GM18517 (cell line): ENCODE data around the gene NDUFV3.
"Not testable (repeated sequence)": the region's sequence is repeated elsewhere in the genome, so short reads cannot be mapped to it uniquely, and the experiment has no call there.

ENCODE experiments used
- ATAC-seq: cut with Tn5 transposase; IDR thresholded peaks from one replicate; pipeline ENCODE4 v1.9.1; 2021; ENCODE audit warnings: mild to moderate bottlenecking, moderate library complexity; ENCODE audit not compliant: unreplicated experiment

Gene NDUFV3

GRCh38 chr21:42892931-42893755 is at the start of gene NDUFV3:
NDUFV3 (plus strand) TSS chr21:42893309; CDS start chr21:42893334, 25 bp downstream.
- ATAC-seq, result peak; percentile 88

GRCh38 chr21:42844411-42845113 is 48.5 kb upstream of the NDUFV3 start:
- no peak for ATAC-seq

DNA sequence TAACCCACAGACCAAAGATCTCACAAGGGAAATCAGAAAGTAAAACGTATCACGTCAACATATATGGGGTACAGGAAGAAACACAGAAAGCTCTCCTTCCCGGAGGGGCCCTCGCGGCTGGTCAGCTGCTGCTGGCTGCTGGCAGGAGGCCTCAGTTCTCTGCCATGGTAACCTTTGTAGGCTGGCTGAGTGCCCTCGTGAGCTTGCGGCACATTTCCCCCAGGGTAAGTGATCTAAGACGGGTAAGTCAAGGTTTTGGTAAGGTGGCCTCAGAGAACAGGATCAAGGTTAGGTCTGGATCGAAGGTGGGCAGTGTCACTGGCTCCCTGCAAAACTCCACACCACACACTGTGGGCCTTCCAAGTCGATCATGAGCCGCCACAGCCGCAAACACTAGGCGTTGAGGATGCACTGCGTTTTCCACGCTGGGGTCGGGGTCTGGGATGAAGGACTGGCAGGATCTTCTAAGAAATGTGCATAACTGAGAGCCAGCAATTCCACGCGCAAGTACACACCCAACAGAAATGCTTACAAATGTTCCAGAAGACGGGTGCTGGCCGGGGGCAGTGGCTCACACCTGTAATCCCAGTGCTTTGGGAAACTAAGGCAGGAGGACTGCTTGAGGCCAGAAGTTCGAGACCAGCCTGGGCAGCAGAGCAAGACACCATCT is 47.7 kb upstream of the NDUFV3 start:
- ATAC-seq, result no peak

DNA sequence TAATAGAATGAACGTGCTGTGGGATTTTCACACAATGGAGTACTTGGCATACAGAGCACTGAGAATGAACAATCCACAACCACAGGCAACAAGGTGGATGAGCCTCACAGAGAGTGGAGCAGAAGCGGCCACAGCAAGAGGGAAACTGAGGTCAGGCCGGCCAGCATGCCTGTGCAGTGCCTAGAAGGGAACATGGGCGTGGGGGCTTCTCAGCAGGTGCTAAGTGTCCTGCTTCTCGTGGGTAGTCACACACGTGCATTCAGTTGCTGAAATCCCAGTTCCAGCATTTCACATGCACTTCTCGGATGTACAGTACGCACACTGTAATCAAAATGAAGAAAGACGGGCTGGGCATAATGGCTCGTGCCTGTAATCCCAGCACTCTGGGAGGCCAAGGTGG is 46.9 kb upstream of the NDUFV3 start:
- ATAC-seq, result no peak

DNA sequence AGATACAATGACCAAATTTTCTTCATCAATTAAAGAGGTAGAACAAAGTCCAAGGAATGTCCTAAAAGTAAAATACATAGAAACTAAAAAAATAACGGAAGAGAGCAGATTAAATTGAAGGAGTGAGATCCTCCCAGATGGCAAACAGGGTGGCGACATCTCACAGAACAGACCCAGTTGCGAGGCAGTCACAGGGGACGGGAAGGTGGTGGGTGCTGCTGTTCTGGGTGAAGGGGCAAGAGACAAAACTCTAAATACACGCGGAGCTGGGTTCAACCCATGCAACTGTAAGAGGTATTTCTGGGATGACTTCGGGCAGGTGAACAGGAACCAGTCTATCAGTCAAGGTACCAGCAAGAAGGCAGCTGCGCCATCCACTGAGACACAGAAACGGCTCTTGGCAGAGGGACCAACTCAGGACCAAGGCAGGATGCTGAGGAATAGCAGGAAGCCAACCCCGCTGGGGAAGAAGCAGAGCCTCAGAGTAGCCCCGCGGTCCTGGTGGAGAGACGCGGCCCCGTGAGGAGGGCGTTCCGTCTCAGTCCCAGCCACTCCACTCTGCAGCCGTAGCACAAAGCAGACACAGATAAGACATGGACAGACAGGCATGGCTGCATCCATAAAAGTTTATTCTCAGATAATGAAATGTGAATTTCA is 45.9 kb upstream of the NDUFV3 start:
- ATAC-seq, result no peak

- ATAC-seq, result no peak
These were observed 45.4 kb upstream of the NDUFV3 start for GRCh38 chr21:42847726-42848125.

DNA sequence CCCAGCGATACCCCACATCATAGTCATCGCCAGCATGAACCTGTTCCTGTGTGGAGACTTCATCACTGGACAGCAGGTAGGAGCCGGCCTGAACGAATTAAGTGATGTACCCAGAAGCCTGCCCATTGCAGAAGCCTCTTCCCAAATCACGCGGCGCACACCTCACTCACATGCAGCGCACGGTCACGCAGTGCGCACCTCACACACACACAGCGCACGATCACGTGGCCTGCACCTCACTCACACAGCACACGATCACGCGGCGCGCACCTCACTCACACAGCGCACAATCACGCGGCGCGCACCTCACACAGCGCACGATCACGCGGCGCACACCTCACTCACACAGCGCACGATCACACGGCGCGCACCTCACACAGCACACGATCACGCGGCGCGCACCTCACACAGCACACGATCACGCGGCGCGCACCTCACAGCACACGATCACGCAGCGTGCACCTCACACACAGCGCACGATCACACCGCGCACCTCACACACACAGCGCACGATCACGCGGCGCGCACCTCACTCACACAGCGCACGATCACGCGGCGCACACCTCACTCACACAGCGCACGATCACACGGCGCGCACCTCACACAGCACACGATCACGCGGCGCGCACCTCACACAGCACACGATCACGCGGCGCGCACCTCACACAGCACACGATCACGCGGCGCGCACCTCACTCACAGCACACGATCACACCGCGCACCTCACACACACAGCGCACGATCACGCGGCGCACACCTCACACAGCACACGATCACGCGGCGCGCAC is 44.8 kb upstream of the NDUFV3 start:
- ATAC-seq, result not testable (repeated sequence)

DNA sequence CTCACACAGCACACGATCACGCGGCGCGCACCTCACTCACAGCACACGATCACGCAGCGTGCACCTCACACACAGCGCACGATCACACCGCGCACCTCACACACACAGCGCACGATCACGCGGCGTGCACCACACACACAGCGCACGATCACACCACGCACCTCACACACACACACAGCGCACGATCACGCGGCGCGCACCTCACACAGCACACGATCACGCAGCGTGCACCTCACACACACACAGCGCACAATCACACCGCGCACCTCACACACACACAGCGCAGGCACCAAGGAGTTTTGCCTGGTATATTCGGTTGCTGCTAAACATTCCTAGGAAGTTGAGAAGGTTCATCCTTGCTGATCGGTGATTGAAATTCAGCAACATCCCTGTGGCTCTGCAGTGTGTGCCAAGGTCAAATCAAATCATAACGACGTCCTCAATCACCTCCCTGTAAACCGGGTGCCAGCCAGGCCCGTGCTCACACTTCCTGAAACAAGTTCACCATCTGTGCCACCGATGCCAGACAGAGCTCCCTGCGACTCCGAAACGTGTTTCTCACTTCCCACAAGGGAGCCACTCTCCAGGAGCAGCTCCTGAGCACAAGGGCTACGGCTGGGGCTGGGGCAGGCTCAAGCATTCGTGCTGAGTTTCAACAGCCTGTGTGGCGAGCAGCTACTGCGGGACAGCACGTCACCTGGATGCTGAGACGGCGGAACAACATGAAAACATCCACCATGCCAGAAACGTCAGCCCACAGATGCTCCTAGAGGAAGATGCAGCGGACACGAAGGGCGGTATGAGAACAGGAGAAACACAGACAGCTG is 44.0 kb upstream of the NDUFV3 start:
- no peak for ATAC-seq

GRCh38 chr21:42849759-42850412 is 43.2 kb upstream of the NDUFV3 start:
- no peak for ATAC-seq

DNA sequence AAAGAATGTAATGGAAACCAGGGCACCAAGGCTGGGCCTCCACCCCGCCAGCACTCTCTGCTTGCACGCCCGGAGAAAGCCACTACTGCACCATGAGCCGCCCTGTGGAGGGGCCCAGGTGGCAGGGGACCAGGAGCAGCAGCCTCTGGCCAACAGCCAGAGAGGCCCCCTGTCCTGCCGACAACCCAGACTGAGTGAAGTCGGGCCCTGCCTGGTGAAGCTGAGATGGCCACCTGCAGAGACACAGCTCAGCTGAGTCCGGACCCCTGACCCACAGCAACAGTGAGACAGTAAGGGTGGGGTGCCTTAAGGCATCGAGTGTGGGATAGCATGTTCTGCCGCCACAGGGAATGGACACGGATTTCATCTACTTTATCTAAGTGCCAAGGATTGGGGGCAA is 42.6 kb upstream of the NDUFV3 start:
- ATAC-seq, result no peak

- no peak for ATAC-seq
These were observed 42.2 kb upstream of the NDUFV3 start for GRCh38 chr21:42850866-42851391.

GRCh38 chr21:42851812-42852665 is 41.1 kb upstream of the NDUFV3 start:
- ATAC-seq, result no peak

- ATAC-seq, result no peak
These were observed 40.1 kb upstream of the NDUFV3 start for GRCh38 chr21:42852925-42853570.

- ATAC-seq, result no peak
These were observed 39.5 kb upstream of the NDUFV3 start for GRCh38 chr21:42853621-42854020.

- no peak for ATAC-seq
These were observed 38.7 kb upstream of the NDUFV3 start for GRCh38 chr21:42854246-42855010.

DNA sequence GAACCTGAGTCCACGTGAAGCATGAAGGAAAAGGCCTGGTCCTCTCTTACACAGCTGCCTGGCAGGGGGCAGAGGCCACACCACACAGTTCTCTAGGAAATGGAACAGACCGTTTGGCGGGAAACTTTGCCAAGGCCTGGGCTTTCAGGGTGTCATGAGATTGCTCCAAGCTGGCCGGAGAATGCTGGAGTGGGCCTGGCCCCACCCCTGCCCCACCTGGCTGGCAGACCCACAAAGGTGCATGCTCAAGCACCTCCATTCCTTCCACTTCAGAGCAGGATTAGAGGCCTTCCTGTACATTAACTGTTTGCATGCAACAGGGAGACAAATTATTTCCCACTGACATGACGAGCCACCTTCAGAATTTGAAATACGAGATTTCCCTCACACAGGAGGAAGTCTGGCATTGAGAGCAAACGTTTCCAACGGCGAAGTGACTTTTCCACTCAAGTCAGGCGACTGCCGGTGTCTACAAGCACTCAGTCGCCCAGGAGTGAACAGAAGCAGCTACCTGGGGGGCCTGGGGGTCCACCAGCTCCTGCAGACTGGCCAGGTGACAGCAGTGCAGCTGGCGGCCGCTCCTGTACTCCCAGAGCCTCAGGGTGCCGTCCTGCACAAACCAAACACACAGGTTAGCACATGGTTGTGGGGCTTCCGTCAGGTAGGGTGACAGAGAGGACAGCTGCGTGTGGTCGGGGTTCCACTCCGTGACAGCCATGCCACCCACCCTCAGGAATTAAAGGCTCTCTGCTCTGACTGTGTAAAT is 37.8 kb upstream of the NDUFV3 start:
- ATAC-seq, result no peak
